Lower leg skin (tissue), 3 donors: ENCODE results near the gene C1QTNF7.

Source experiments
- POLR2A ChIP-seq, 2 donors: fragments of 450-650 bp; IDR thresholded peaks; one replicate each; pipeline ENCODE4 v1.6.1; 2016 to 2017; ENCODE audit warnings: antibody characterized with exemption in 2 of 2, mild to moderate bottlenecking in 1 of 2, moderate library complexity in 1 of 2
- TF ChIP-seq, protein P1 (sequence below), 3 donors: fragments of 450-650 bp; IDR thresholded peaks; one replicate each; pipeline ENCODE4 v1.5.1; 2016; ENCODE audit warnings: antibody characterized with exemption in 3 of 3, mild to moderate bottlenecking in 3 of 3, moderate library complexity in 2 of 3

DNA sequence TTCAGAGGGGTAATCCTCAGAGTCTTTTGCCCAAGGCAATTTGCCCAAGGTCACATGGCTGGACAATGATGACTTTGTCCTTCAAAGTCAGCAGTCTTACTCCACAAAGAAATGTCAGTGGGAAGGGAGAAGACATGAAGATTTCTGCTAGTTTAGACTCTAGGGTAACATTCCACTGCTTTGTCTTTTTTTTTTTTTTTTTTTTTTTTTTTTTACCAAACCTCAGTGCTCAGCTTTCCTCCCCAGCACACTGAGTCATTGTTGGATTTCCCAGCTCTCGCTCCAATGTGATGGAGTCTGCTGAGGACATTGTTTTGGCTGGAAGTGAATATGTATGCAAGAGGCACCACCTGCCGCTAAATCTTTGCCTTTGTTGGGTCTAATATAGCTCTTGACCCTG is 7.2 kb upstream of the C1QTNF7 start:
- TF ChIP-seq, protein P1, sequence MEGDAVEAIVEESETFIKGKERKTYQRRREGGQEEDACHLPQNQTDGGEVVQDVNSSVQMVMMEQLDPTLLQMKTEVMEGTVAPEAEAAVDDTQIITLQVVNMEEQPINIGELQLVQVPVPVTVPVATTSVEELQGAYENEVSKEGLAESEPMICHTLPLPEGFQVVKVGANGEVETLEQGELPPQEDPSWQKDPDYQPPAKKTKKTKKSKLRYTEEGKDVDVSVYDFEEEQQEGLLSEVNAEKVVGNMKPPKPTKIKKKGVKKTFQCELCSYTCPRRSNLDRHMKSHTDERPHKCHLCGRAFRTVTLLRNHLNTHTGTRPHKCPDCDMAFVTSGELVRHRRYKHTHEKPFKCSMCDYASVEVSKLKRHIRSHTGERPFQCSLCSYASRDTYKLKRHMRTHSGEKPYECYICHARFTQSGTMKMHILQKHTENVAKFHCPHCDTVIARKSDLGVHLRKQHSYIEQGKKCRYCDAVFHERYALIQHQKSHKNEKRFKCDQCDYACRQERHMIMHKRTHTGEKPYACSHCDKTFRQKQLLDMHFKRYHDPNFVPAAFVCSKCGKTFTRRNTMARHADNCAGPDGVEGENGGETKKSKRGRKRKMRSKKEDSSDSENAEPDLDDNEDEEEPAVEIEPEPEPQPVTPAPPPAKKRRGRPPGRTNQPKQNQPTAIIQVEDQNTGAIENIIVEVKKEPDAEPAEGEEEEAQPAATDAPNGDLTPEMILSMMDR (IDR thresholded peaks at IDR 0.05) = no peak
- no peak for TF ChIP-seq POLR2A (IDR thresholded peaks at IDR 0.05)
